T-helper 1 cell treated with Interleukin-12 subunit alpha and Interleukin-12 subunit beta and Interleukin-4 antibody, amounts not matched to agents 30 ng/mL and 1 ng/mL, for 36 hours (primary cell): ENCODE measurements around the gene SAFB. TPM values are rescaled to one million over a fixed set of nuclear protein-coding genes. Genes with fewer than 3 reads are reported as not detected.
"Not testable (repeated sequence)": the region's sequence is repeated elsewhere in the genome, so short reads cannot be mapped to it uniquely, and the experiment has no call there.

Source experiments
- intact Hi-C: fragments of 100-400 bp; cut with micrococcal nuclease; formaldehyde crosslinking; loops from one replicate; pipeline ENCODE4 v1.15.1; 2024
- total RNA-seq: library from RNA; stranded (reverse); gene quantifications from 2 replicates; pipeline ENCODE4 v1.2.3, GENCODE V29; 2022

SAFB gene
- total RNA-seq, 1 donor from 2014 or later, result 135 TPM

- intact Hi-C loops, result loop anchor here (5.0 kb wide), 1 partner anchor 783 kb away; no protein-coding TSS in a partner anchor
These were observed 72.2 kb downstream of the SAFB start for GRCh38 chr19:5694956-5695648.

DNA sequence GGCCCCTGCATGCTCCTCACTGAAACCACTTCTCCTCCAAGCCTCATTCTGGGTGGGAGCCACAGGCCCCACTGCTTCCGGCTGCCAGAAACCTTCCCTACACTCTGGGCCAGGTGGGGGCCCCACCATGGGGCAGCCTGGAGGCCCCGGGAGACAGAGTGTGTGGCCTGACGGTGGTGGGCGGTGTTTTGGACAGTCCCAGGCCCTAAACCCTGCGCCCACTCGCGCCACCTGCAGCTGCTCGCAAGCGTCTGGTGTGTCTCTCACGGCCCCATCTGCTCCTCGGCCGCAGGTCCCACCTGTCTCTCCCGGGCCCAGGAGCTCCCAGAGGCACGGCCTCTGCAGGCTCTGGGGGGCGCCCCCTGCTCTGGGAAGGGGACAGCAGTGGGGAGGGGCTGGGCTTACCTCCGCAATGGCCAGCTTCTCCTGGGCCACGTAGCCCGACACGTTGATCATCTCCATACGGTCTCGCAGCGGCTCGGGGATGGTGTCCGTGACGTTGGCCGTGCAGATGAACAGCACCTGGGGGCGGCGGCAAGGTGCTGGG lies 72.8 kb downstream of the SAFB start:
- intact Hi-C loops, result no loop called here

GRCh38 chr19:5696196-5697021 lies 73.5 kb downstream of the SAFB start:
- intact Hi-C loops, result no loop called here

- intact Hi-C loops, result no loop called here
These were observed 74.4 kb downstream of the SAFB start for GRCh38 chr19:5697022-5697889.

DNA sequence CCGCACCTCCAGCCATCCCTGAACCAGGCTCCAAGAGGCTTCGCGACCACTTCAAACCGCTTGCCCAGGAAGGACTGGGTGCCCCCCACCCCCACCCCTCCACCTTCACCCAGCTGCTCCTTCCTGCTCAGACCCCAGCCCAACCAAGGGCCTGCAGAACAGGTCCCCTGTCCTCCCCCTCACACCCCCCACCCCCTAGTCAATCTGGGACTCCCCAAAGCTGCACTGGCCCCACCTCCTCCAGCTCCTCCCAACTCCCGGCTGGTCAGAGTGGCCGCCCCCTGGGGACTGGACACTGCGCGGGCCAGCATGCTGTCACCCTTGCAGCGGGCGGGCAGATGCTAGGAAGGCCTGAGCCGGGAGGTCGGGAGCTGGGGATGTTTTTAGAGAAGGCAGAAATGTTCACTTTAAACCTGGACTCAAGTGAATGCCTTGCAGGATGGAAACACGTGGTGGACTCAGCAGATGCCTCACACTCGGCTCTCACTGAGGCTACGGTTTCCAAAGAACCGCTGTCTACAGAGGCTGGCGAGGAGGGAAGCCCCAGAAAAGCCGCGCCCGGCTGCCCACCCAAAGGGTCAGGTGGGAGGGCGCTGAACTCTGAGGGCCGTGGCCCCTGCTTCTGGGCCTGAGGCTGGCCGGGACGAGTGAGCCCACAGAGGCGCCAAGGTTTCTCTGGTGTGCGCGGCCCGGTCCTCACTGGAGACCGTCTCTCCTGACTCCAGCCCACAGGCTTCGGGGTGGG lies 75.2 kb downstream of the SAFB start:
- intact Hi-C loops, result no loop called here

DNA sequence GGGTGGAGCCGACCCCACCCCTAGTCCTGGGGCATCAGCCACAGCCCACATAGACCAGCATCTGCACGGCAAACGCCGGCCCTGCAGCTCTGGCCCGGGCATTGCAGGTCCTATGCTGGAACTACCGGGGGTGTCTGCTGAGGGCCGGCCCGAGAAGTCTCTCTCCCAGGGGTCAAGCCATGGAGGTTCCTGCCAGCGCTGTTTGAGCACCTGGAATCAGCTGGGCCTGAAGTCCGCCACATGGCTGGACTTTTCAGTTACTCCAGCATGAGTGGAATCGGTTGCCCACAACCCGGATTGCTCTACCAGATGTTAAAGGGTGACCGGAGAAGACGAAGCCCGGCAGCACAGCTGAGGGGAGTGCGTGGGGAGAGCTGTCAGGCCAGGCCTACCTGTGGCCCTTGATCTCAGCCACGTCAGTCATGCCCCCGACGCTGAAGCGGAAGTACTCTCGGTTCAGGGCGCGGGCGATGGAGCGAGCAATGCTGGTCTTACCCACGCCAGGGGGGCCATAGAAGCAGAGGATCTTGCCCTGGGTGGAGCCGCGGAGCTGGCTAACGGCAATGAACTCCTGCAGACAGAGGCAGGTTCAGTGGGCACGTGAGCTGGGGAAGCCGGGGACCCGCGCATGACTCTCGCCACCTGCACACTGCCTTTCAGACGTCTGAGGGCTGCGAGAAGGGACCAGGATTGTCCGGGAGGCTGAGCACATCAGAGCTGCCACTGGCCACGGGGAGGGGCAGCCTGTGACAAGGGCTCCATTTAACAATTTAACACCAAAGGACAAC lies 75.9 kb downstream of the SAFB start:
- intact Hi-C loops, result no loop called here

DNA sequence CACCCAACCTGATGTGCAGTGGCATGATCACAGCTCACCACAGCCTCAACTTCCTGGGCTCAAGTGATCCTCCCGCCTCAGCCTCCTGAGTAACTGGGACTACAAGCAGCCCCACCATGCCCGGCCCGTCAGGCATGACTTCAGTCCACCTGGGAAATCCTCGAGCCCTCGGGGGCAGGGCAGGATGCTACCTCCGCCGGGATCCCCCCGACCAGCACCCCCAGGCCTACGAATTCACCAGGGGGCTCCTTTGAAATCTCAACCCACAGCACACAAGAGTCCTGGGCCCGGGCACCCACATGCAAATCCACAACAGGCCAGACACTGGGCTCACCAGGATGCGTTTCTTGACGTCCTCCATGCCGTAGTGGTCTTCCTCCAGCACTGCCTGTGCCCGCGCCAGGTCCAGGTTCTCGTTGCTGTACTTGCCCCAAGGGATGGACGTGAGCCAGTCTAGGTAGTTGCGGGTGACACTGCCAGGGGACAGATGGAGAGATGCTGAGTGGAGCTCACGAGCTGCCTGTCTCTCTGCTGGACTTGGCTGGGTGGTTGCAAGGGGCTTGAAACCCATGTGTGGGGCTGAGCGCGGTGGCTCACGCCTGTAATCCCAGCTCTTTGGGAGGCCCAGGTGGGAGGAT lies 77.7 kb downstream of the SAFB start:
- intact Hi-C loops, result no loop called here

GRCh38 chr19:5702053-5702410 lies 79.1 kb downstream of the SAFB start:
- intact Hi-C loops, result not testable (repeated sequence)

GRCh38 chr19:5703819-5704818 lies 81.2 kb downstream of the SAFB start:
- intact Hi-C loops, result no loop called here

DNA sequence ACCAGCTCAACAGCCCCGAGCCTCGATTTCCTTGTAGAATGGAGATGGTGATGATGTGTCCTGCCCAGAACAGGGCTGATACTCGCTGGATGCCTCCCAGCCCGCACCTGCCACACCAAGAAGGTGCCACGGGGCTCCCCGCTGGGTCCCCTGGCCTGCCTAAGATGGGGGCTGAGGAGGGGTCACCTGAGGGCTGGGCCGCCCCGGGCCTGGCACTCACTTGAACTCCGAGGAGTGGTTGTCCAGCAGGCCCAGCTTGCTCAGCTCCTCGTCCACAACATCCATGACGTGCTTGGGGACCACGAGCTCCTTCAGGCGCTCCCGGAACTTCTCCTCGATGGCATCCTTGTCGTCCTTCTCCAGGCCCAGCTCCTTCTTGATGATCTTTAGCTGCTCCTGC lies 82.7 kb downstream of the SAFB start:
- intact Hi-C loops, result no loop called here

GRCh38 chr19:5706876-5707573 lies 84.1 kb downstream of the SAFB start:
- intact Hi-C loops, result no loop called here

DNA sequence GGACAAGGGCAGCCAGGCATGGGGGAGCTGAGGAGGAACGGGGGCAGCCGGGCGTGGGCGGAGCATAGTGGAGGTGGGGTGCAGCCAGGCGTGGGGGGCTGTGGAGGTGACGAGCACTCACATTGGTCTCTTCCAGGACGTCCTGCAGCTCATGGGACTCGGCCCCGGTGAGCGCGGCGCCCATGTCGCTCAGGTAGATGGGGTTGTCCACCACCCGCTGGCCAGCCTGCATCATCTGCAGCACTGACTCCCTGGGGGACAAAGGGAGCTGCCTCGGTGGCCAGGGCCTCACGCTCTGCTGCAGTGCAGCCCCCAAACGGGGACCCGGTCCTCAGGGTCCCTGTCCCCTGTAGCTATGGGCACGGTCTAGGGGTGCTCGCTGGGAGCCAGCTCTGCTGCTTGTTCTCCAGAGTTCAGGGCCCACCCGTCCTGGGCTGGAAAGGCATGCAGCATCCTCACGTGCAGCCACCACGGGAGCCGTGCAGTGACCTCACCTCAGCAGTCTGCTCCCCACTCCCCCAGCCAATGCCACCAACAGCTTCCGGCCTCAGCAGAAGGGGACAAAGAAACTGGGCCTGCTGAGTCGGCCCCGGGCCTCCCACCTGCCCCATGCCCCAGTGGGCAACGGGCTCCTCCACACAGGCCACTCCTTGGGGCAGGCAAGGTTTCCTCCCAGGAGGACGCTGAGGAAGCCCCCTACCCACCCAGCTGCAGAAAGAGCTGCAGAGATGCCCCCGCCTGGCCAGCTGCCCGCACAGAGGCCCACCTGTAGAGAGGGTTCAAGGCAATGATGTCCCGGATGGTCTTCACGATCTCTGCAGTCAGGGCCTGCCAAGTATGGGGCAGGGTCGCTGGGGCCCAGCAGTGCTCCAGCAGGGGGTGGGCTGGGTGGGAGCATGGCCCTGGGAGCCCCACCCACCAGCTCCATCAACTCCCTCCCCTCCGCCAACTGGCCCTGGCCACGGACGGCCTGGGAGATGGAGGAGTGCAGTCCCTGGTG lies 85.0 kb downstream of the SAFB start:
- intact Hi-C loops, result no loop called here

DNA sequence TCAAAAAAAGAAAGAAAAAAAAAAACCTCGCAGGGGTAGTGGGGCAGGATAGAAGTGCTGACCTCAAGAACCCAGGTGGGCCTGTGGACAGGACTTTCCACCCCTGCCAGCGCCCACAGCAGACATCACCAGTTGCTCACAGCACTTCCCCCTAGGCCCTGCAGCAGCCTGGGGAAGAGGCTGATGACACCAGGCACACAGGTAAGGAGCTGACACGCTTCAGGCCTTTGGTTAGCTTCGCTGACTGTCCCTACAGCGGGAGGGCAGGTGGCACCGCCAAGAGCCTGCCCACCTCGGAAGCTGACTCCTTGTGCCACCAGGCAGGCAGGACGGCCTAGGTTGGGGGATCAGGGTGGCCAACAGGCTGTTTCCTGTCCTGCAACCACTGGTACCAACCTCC lies 88.1 kb downstream of the SAFB start:
- intact Hi-C loops, result no loop called here

- intact Hi-C loops, result no loop called here
These were observed 88.9 kb downstream of the SAFB start for GRCh38 chr19:5711713-5712161.

GRCh38 chr19:5713228-5713627 lies 90.3 kb downstream of the SAFB start:
- intact Hi-C loops, result no loop called here

DNA sequence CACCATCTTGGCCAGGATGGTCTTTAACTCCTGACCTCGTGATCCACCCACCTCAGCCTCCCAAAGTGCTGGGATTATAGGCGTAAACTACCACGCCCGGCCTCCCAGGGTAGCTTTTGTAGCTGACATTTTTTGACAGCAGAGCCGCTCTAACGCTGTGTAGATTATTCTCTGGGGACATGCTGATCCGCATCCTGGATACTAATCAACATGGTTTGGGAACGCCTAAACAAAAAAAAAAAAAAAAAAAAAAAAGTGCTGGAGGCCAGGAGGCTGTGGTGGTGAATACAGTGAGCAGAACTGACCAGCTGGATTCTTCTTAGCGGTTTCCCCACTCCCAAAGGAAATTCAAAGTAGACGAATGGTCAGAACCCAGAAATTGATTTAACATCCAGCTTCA lies 91.9 kb downstream of the SAFB start:
- intact Hi-C loops, result no loop called here
